GM18861 (cell line): Measurements from ENCODE around the gene SETD6.
"Not testable (repeated sequence)": the region's sequence is repeated elsewhere in the genome, so short reads cannot be mapped to it uniquely, and the experiment has no call there.

Source experiments
- ATAC-seq: cut with Tn5 transposase; IDR thresholded peaks from one replicate; pipeline ENCODE4 v1.9.1; 2021; ENCODE audit not compliant: unreplicated experiment

Gene SETD6

GRCh38 chr16:58515125-58515870 lies at the start of gene SETD6:
Gene SETD6 (plus strand): TSS chr16:58515517. CDS start chr16:58515538, 21 bp downstream.
- peak; percentile 53 for ATAC-seq

GRCh38 chr16:58465817-58466216 lies 49.5 kb upstream of the SETD6 start:
- no peak for ATAC-seq

- ATAC-seq: no peak
Observed at GRCh38 chr16:58466396-58466795, 48.9 kb upstream of the SETD6 start.

- no peak for ATAC-seq
Observed at GRCh38 chr16:58467905-58468304, 47.4 kb upstream of the SETD6 start.

- ATAC-seq: no peak
Observed at GRCh38 chr16:58471209-58471975, 43.9 kb upstream of the SETD6 start.

GRCh38 chr16:58472266-58472665 lies 43.1 kb upstream of the SETD6 start:
- no peak for ATAC-seq

GRCh38 chr16:58472827-58473226 lies 42.5 kb upstream of the SETD6 start:
- no peak for ATAC-seq

- no peak for ATAC-seq
Observed at GRCh38 chr16:58474296-58474695, 41.0 kb upstream of the SETD6 start.

GRCh38 chr16:58475091-58475619 lies 40.2 kb upstream of the SETD6 start:
- ATAC-seq: no peak

- no peak for ATAC-seq
Observed at GRCh38 chr16:58476791-58477190, 38.5 kb upstream of the SETD6 start.

GRCh38 chr16:58478427-58478826 lies 36.9 kb upstream of the SETD6 start:
- no peak for ATAC-seq

- no peak for ATAC-seq
Observed at GRCh38 chr16:58481226-58481869, 34.0 kb upstream of the SETD6 start.

GRCh38 chr16:58481931-58482330 lies 33.4 kb upstream of the SETD6 start:
- no peak for ATAC-seq

GRCh38 chr16:58485184-58485887 lies 30.0 kb upstream of the SETD6 start:
- ATAC-seq: no peak

GRCh38 chr16:58487566-58488351 lies 27.6 kb upstream of the SETD6 start:
- no peak for ATAC-seq

- ATAC-seq: no peak
Observed at GRCh38 chr16:58488531-58488930, 26.8 kb upstream of the SETD6 start.

GRCh38 chr16:58490065-58490464 lies 25.3 kb upstream of the SETD6 start:
- ATAC-seq: no peak

GRCh38 chr16:58490539-58490938 lies 24.8 kb upstream of the SETD6 start:
- ATAC-seq: not testable (repeated sequence)

- no peak for ATAC-seq
Observed at GRCh38 chr16:58492066-58492465, 23.3 kb upstream of the SETD6 start.

GRCh38 chr16:58492735-58493134 lies 22.6 kb upstream of the SETD6 start:
- no peak for ATAC-seq
